ENCODE data around the gene ZNF423.

The ZNF423 gene

DNA sequence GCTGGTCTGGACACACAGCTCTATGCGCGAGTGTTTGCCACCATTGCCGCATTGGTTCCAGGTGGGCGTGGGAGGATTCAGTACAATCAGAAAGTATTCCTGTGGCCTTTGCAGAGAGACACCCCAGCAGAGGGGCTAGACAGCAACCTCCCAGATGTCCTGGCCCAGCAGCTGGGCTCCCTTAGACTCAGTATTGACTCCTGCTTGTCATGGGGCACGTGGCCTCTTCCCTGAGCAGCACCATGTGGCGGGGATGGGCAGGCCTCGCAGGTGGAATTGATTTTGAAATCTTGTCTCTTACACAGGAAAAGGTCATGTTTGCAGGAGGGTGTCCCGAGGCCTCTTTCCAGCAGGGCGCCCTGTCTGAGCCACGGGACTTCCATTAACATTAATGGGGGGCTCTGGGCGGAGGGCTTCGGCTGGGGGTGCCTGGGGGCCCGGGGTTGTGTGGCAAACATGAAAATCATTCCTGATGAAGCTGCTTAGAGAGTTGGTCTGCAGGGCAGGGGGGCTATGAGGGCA lies 385.9 kb downstream of the ZNF423 start:
- H3K9ac ChIP-seq (ENCODE audit: low read depth, low read length) = no peak overlapping the region
- H3K9me3 ChIP-seq (ENCODE audit: insufficient read depth, low read depth, low read length) = no peaks in the 10 kb centered on the region
- H3K4me1 ChIP-seq (ENCODE audit: insufficient read depth, low read length) = no peaks in the 10 kb centered on the region
- no peak overlapping the region for H3K27ac ChIP-seq (ENCODE audit: low read depth, low read length)
- 90% methylated on average over 13 of the region's 13 CpGs for WGBS
- peaks cover 13% of the 10 kb centered on the region for H3K27me3 ChIP-seq (ENCODE audit: insufficient read depth, low read length)
- H3K36me3 ChIP-seq (ENCODE audit: insufficient read depth, low read length) = no peaks in the 10 kb centered on the region
- no peak overlapping the region for H3K4me3 ChIP-seq (ENCODE audit: low read length)

- Histone ChIP-seq H3K4me3 (ENCODE audit: low read length) (no peak overlapping the region), H3K27ac (ENCODE audit: low read depth, low read length) (no peak overlapping the region), H3K4me1 (ENCODE audit: insufficient read depth, low read length) (no peaks in the 10 kb centered on the region), H3K27me3 (ENCODE audit: insufficient read depth, low read length) (peaks cover 14% of the 10 kb centered on the region), H3K9me3 (ENCODE audit: insufficient read depth, low read depth, low read length) (no peaks in the 10 kb centered on the region), H3K36me3 (ENCODE audit: insufficient read depth, low read length) (no peaks in the 10 kb centered on the region), H3K9ac (ENCODE audit: low read depth, low read length) (no peak overlapping the region)
- 80% methylated on average over 6 of the region's 6 CpGs for WGBS
Measured at GRCh38 chr16:49469311-49469670, 386.6 kb downstream of the ZNF423 start.

GRCh38 chr16:49468611-49469310 lies 387.2 kb downstream of the ZNF423 start:
- 92% methylated on average over 3 of the region's 3 CpGs for WGBS
- Histone ChIP-seq H3K9ac (ENCODE audit: low read depth, low read length) (no peak overlapping the region), H3K9me3 (ENCODE audit: insufficient read depth, low read depth, low read length) (no peaks in the 10 kb centered on the region), H3K4me1 (ENCODE audit: insufficient read depth, low read length) (no peaks in the 10 kb centered on the region), H3K27me3 (ENCODE audit: insufficient read depth, low read length) (peaks cover 14% of the 10 kb centered on the region), H3K27ac (ENCODE audit: low read depth, low read length) (no peak overlapping the region), H3K36me3 (ENCODE audit: insufficient read depth, low read length) (no peaks in the 10 kb centered on the region), H3K4me3 (ENCODE audit: low read length) (no peak overlapping the region)

- peaks cover 14% of the 10 kb centered on the region for H3K27me3 ChIP-seq (ENCODE audit: insufficient read depth, low read length)
- no peaks in the 10 kb centered on the region for H3K9me3 ChIP-seq (ENCODE audit: insufficient read depth, low read depth, low read length)
- no peak overlapping the region for H3K9ac ChIP-seq (ENCODE audit: low read depth, low read length)
- no peaks in the 10 kb centered on the region for H3K36me3 ChIP-seq (ENCODE audit: insufficient read depth, low read length)
- H3K4me1 ChIP-seq (ENCODE audit: insufficient read depth, low read length) = 0 out of 2 replicates have a peak, but pooled peaks cover 3% of the 10 kb centered on the region
- 90% methylated on average over 12 of the region's 12 CpGs for WGBS
- no peak overlapping the region for H3K27ac ChIP-seq (ENCODE audit: low read depth, low read length)
- no peak overlapping the region for H3K4me3 ChIP-seq (ENCODE audit: low read length)
Measured at GRCh38 chr16:49467540-49468372, 388.2 kb downstream of the ZNF423 start.

DNA sequence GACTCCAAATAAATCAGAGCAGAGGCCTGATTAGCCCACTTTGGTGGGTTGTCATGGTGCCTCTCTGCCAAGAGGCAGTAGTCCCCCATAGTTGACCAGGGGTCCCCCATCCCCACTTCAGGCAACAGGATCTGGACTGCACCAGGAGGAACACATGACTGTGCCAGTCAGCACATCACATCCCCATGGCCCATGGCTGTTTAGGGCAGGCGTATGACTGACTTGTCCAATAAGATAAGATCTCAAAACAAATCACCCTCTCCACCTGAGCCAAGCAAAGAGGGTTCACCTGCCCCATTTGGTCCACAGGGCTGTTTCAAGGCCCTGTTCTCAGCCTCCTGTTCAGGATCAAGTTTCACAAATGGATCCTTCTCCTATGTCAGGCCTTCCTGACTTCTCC lies 389.0 kb downstream of the ZNF423 start:
- H3K9me3 ChIP-seq (ENCODE audit: insufficient read depth, low read depth, low read length) = no peaks in the 10 kb centered on the region
- 93% methylated on average over 1 of the region's 1 CpG for WGBS

DNA sequence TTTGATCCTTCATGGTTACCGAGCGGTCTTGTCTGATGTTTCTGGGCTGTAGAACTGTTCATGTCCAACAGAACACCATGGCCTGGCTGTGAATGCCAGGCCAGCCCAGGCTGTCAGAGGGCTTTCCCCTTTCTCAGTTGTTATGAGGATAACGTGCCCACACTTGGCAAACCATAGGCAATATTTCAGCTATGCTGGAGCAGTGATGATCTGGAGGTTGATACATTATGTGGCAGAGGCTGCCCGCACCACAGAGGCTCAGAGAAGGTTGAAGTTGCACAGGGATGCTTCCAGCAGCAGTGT lies 389.4 kb downstream of the ZNF423 start:
- no peak overlapping the region for H3K9ac ChIP-seq (ENCODE audit: low read depth, low read length)
- whole genome bisulfite sequencing = 93% methylated on average over 4 of the region's 4 CpGs
- 0 out of 2 replicates have a peak, but pooled peaks cover 3% of the 10 kb centered on the region for H3K4me1 ChIP-seq (ENCODE audit: insufficient read depth, low read length)
- H3K27ac ChIP-seq (ENCODE audit: low read depth, low read length) = no peak overlapping the region
- no peak overlapping the region for H3K4me3 ChIP-seq (ENCODE audit: low read length)
- no peaks in the 10 kb centered on the region for H3K36me3 ChIP-seq (ENCODE audit: insufficient read depth, low read length)
- peaks cover 14% of the 10 kb centered on the region for H3K27me3 ChIP-seq (ENCODE audit: insufficient read depth, low read length)
- H3K9me3 ChIP-seq (ENCODE audit: insufficient read depth, low read depth, low read length) = no peaks in the 10 kb centered on the region

More for the DNA sequence above, 389.0 kb downstream of the ZNF423 start:
- Histone ChIP-seq H3K27ac (ENCODE audit: low read depth, low read length) (no peak overlapping the region), H3K4me1 (ENCODE audit: insufficient read depth, low read length) (0 out of 2 replicates have a peak, but pooled peaks cover 3% of the 10 kb centered on the region), H3K9ac (ENCODE audit: low read depth, low read length) (no peak overlapping the region), H3K36me3 (ENCODE audit: insufficient read depth, low read length) (no peaks in the 10 kb centered on the region), H3K4me3 (ENCODE audit: low read length) (no peak overlapping the region), H3K27me3 (ENCODE audit: insufficient read depth, low read length) (peaks cover 14% of the 10 kb centered on the region)

- Histone ChIP-seq H3K36me3 (ENCODE audit: insufficient read depth, low read length) (no peaks in the 10 kb centered on the region), H3K9me3 (ENCODE audit: insufficient read depth, low read depth, low read length) (no peaks in the 10 kb centered on the region), H3K27ac (ENCODE audit: low read depth, low read length) (no peak overlapping the region), H3K4me3 (ENCODE audit: low read length) (peak overlapping the region; percentile 64; the same call in 1 of the 2 replicates), H3K4me1 (ENCODE audit: insufficient read depth, low read length) (0 out of 2 replicates have a peak, but pooled peaks cover 3% of the 10 kb centered on the region), H3K9ac (ENCODE audit: low read depth, low read length) (no peak overlapping the region), H3K27me3 (ENCODE audit: insufficient read depth, low read length) (peaks cover 14% of the 10 kb centered on the region)
- WGBS = 92% methylated on average over 19 of the region's 19 CpGs
Measured at GRCh38 chr16:49465661-49466528, 390.0 kb downstream of the ZNF423 start.

DNA sequence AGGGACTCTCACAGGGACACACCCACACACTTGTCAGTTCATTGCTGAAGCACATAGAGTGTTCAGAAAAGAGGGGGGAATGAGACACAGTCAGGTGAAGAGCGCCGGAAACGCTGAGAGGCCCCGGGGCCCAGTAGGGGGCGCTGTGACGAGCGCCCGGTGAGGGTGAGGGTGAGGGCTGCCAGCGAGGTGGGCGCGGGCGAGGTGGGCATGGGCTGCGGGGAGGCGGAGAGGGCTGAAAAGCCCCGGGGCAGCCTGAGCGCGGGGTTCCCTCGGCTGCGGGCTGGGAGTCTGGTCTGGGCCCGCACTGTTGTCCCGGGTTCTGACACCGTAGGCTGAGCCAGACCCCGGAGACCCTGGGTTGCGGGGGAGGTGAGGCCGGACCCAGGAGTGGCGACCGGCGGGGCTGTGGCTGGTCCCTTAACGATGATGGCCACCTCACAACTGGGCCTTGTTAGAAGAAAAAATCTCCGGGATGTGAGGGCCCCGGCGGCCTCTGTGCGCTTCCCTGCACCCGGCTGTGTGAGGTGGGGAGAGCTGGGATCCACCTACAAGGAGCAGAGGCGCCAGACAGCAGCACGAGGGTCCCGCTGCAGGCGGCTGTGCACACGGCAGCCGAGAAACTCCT lies 390.9 kb downstream of the ZNF423 start:
- Histone ChIP-seq H3K9ac (ENCODE audit: low read depth, low read length) (peak overlapping the region; percentile 57), H3K36me3 (ENCODE audit: insufficient read depth, low read length) (no peaks in the 10 kb centered on the region)
- WGBS = 4% methylated on average over 40 of the region's 40 CpGs

GRCh38 chr16:49464093-49464492 lies 391.8 kb downstream of the ZNF423 start:
- 0 out of 2 replicates have a peak, but pooled peaks cover 3% of the 10 kb centered on the region for H3K4me1 ChIP-seq (ENCODE audit: insufficient read depth, low read length)
- no peak overlapping the region for H3K9ac ChIP-seq (ENCODE audit: low read depth, low read length)
- H3K27me3 ChIP-seq (ENCODE audit: insufficient read depth, low read length) = peaks cover 14% of the 10 kb centered on the region
- no peaks in the 10 kb centered on the region for H3K9me3 ChIP-seq (ENCODE audit: insufficient read depth, low read depth, low read length)
- no peak overlapping the region for H3K27ac ChIP-seq (ENCODE audit: low read depth, low read length)
- no peak overlapping the region for H3K4me3 ChIP-seq (ENCODE audit: low read length)
- WGBS = 89% methylated on average over 2 of the region's 2 CpGs
- H3K36me3 ChIP-seq (ENCODE audit: insufficient read depth, low read length) = no peaks in the 10 kb centered on the region

More for the DNA sequence above, 390.9 kb downstream of the ZNF423 start:
- Histone ChIP-seq H3K4me3 (ENCODE audit: low read length) (peak overlapping the region; percentile 64), H3K27me3 (ENCODE audit: insufficient read depth, low read length) (peaks cover 14% of the 10 kb centered on the region), H3K27ac (ENCODE audit: low read depth, low read length) (no peak overlapping the region), H3K4me1 (ENCODE audit: insufficient read depth, low read length) (0 out of 2 replicates have a peak, but pooled peaks cover 3% of the 10 kb centered on the region), H3K9me3 (ENCODE audit: insufficient read depth, low read depth, low read length) (no peaks in the 10 kb centered on the region)

- Histone ChIP-seq H3K9ac (ENCODE audit: low read depth, low read length) (no peak overlapping the region), H3K27ac (ENCODE audit: low read depth, low read length) (no peak overlapping the region), H3K27me3 (ENCODE audit: insufficient read depth, low read length) (peaks cover 14% of the 10 kb centered on the region), H3K4me1 (ENCODE audit: insufficient read depth, low read length) (0 out of 2 replicates have a peak, but pooled peaks cover 3% of the 10 kb centered on the region), H3K9me3 (ENCODE audit: insufficient read depth, low read depth, low read length) (no peaks in the 10 kb centered on the region), H3K36me3 (ENCODE audit: insufficient read depth, low read length) (no peaks in the 10 kb centered on the region), H3K4me3 (ENCODE audit: low read length) (no peak overlapping the region)
- WGBS = 89% methylated on average over 7 of the region's 7 CpGs
Measured at GRCh38 chr16:49463529-49463928, 392.4 kb downstream of the ZNF423 start.
